HepG2 (cell line): ENCODE measurements around the gene NLRP12. TPM values are rescaled to one million over a fixed set of nuclear protein-coding genes. Genes with fewer than 3 reads are reported as not detected.

Experiments used
- ATAC-seq: fragments of 200-7000 bp; cut with Tn5 transposase; 3 replicates; pipeline ENCODE4 v1.9.1; 2020; ENCODE audit warnings: mild to moderate bottlenecking, moderate library complexity
- BruUV-seq: library from RNA; stranded (reverse); fragments of 400-500 nt; replicated peaks from 2 replicates; lab custom pipeline; 2021; lab: Mats Ljungman, UMichigan
- CTCF ChIA-PET: fragments of 300-600 bp; formaldehyde crosslinking; extraction: SDS; loops from one replicate; lab custom pipeline; 2021; ENCODE audit warnings: low total read pairs, inconsistent platforms, low intra/inter-chr PET ratio; lab: Yijun Ruan, JAX
- POLR2A ChIA-PET: fragments of 350-600 bp; sonication (Branson Sonifier 250); formaldehyde crosslinking; loops from one replicate; lab custom pipeline; 2020; ENCODE audit warnings: antibody characterized with exemption, inconsistent platforms; lab: Yijun Ruan, JAX
- DNase-seq: peaks from one replicate; pipeline ENCODE4 v3.0.0-alpha.2; 2015; ENCODE audit warnings: low spot score
- FAIRE-seq: peaks from 3 replicates; lab custom pipeline; 2011; peaks lifted over from hg19 to GRCh38; lab: Jason Lieb, UNC
- H2AFZ ChIP-seq: one replicate; pipeline ENCODE4 v1.6.1; 2011; ENCODE audit warnings: low read length, inconsistent platforms
- H3K27ac ChIP-seq: fragments of 300-600 bp; 3 replicates; pipeline ENCODE4 v1.8.0; 2011; ENCODE audit warnings: mixed run types, mild to moderate bottlenecking, mixed read lengths, low read length, inconsistent platforms; ENCODE audit not compliant: insufficient read depth; ENCODE audit errors: extremely low read length
- H3K27me3 ChIP-seq, 2 experiments: fragments of 200-600 bp in 1 of 2; 2 replicates in 1 of 2; 3 replicates in 1 of 2; pipeline versions ENCODE4 v1.6.0 to v1.8.0; 2011; ENCODE audit warnings: low read length in 2 of 2, mild to moderate bottlenecking in 2 of 2, moderate library complexity in 2 of 2, inconsistent platforms in 1 of 2; ENCODE audit not compliant: insufficient read depth in 2 of 2, control insufficient read depth in 1 of 2
- H3K36me3 ChIP-seq, 2 experiments: fragments of 200-600 bp in 1 of 2; replicated peaks in 1 of 2; 2 replicates in 1 of 2; 3 replicates in 1 of 2; pipeline versions ENCODE4 v1.5.1 to v1.8.0; 2011; ENCODE audit warnings: low read length in 2 of 2, inconsistent platforms in 1 of 2; ENCODE audit not compliant: insufficient read depth in 2 of 2, control insufficient read depth in 1 of 2
- H3K4me1 ChIP-seq: 2 replicates; pipeline ENCODE4 v1.5.1; 2012; ENCODE audit warnings: low read length, inconsistent platforms; ENCODE audit not compliant: insufficient read depth
- H3K4me2 ChIP-seq: 2 replicates; pipeline ENCODE4 v1.6.0; 2011; ENCODE audit warnings: low read depth, low read length, inconsistent platforms
- H3K4me3 ChIP-seq, 3 experiments: fragments of 200-600 bp in 1 of 3; sonication (generic), shearing (Covaris generic) in 1 of 3; replicated peaks in 1 of 3; 2 replicates each; pipeline ENCODE4 v1.5.1; 2011 to 2016; ENCODE audit warnings: low read length in 3 of 3, inconsistent platforms in 2 of 3, low read depth in 2 of 3, mild to moderate bottlenecking in 2 of 3, control low read depth in 1 of 3, mixed read lengths in 1 of 3; ENCODE audit not compliant: insufficient read depth in 1 of 3
- H3K79me2 ChIP-seq: one replicate; pipeline ENCODE4 v1.6.1; 2011; ENCODE audit warnings: low read length, inconsistent platforms; ENCODE audit not compliant: insufficient read depth
- H3K9ac ChIP-seq: 2 replicates; pipeline ENCODE4 v1.6.0; 2011; ENCODE audit warnings: mild to moderate bottlenecking, low read depth, low read length, inconsistent platforms; ENCODE audit not compliant: insufficient read depth
- H3K9me3 ChIP-seq: 2 replicates; pipeline ENCODE4 v1.5.1; 2012; ENCODE audit warnings: mild to moderate bottlenecking, low read length
- H4K20me1 ChIP-seq: 2 replicates; pipeline ENCODE4 v1.6.0; 2011; ENCODE audit warnings: inconsistent platforms, mild to moderate bottlenecking, low read length, moderate library complexity; ENCODE audit not compliant: insufficient read depth
- ATF7 ChIP-seq, 2 experiments: fragments of 450-650 bp in 1 of 2; sonication (generic) in 1 of 2; formaldehyde crosslinking in 1 of 2; IDR thresholded peaks; 2 replicates each; pipeline versions ENCODE4 v1.4.0 to v1.6.1; 2016 to 2020; ENCODE audit warnings: antibody characterized with exemption in 1 of 2, mild to moderate bottlenecking in 1 of 2, missing genetic modification reagents in 1 of 2
- BCLAF1 ChIP-seq: fragments of 450-650 bp; IDR thresholded peaks from 2 replicates; pipeline ENCODE4 v1.6.1; 2017; ENCODE audit warnings: mild to moderate bottlenecking
- CEBPG ChIP-seq: IDR thresholded peaks from 2 replicates; pipeline ENCODE4 v1.6.1; 2016
- FOXK1 ChIP-seq: sonication (generic); formaldehyde crosslinking; IDR thresholded peaks from 2 replicates; pipeline ENCODE4 v1.4.0; 2020; ENCODE audit warnings: low read depth, missing genetic modification reagents, borderline replicate concordance
- KDM4B ChIP-seq: sonication (generic); formaldehyde crosslinking; IDR thresholded peaks from 2 replicates; pipeline ENCODE4 v1.4.0; 2020; ENCODE audit warnings: missing genetic modification reagents
- PAX8 ChIP-seq: sonication (generic); formaldehyde crosslinking; IDR thresholded peaks from 2 replicates; pipeline ENCODE4 v1.8.0; 2022; ENCODE audit warnings: mild to moderate bottlenecking, missing genetic modification reagents, borderline replicate concordance
- TAF1 ChIP-seq: sonication (generic); formaldehyde crosslinking; IDR thresholded peaks from 2 replicates; pipeline ENCODE4 v1.4.0; 2020; ENCODE audit warnings: missing genetic modification reagents
- ZBED4 ChIP-seq: sonication (generic); formaldehyde crosslinking; IDR thresholded peaks from 2 replicates; pipeline ENCODE4 v1.4.0; 2020; ENCODE audit warnings: missing genetic modification reagents, borderline replicate concordance
- ZNF484 ChIP-seq: sonication (generic); formaldehyde crosslinking; IDR thresholded peaks from 2 replicates; pipeline ENCODE4 v1.5.1; 2020; ENCODE audit warnings: mild to moderate bottlenecking, low read depth, missing genetic modification reagents, borderline replicate concordance
- ZNF747 ChIP-seq: sonication (generic); formaldehyde crosslinking; IDR thresholded peaks from 2 replicates; pipeline ENCODE4 v1.8.1; 2023; ENCODE audit warnings: missing genetic modification reagents, mild to moderate bottlenecking, borderline replicate concordance
- ZNF839 ChIP-seq: sonication (generic); formaldehyde crosslinking; IDR thresholded peaks from 2 replicates; pipeline ENCODE4 v1.4.0; 2020; ENCODE audit warnings: missing genetic modification reagents, mild to moderate bottlenecking, borderline replicate concordance
- ZSCAN22 ChIP-seq: sonication (generic); formaldehyde crosslinking; IDR thresholded peaks from 2 replicates; pipeline ENCODE4 v1.4.0; 2020; ENCODE audit warnings: mild to moderate bottlenecking, missing genetic modification reagents
- ZXDC ChIP-seq: sonication (generic); formaldehyde crosslinking; IDR thresholded peaks from 2 replicates; pipeline ENCODE4 v1.5.0; 2020; ENCODE audit warnings: mild to moderate bottlenecking, missing genetic modification reagents
- WGBS: methylation state at CpG from one replicate; pipeline ENCODE4 v1.1.6; 2017; ENCODE audit warnings: low lambda C conversion rate; 5-methylcytosine and 5-hydroxymethylcytosine counted together
- in situ Hi-C: cut with HindIII; loops from 2 replicates; pipeline ENCODE4 v1.10.0; 2017; ENCODE audit warnings: low pct_unique_long_range_greater_than_20kb; ENCODE audit not compliant: extremely low pct_ligation_motif_present
- intact Hi-C: fragments of 100-400 bp; cut with micrococcal nuclease; formaldehyde crosslinking; loops from one replicate; pipeline ENCODE4 v1.10.0; 2022; ENCODE audit not compliant: unreplicated experiment
- polyA plus RNA-seq, 8 experiments: library from polyadenylated mRNA; depleted of rRNA in 3 of 8; stranded (reverse) in 7 of 8; unstranded in 1 of 8; fragments of >200 nt; fragmentation: Illumina TruSeq in 4 of 8; extraction: Trizol in 4 of 8; gene quantifications; 2 replicates each; pipeline versions ENCODE4 v1.2.1 to v1.2.3, GENCODE V29; 2011 to 2016; ENCODE audit warnings: low read depth in 4 of 8, missing spikeins in 1 of 8, mixed read lengths in 1 of 8; ENCODE audit not compliant: insufficient read depth in 1 of 8
- total RNA-seq, 5 experiments: library from RNA; depleted of rRNA; stranded (reverse); fragments of >200 nt; fragmentation: Illumina TruSeq; extraction: Trizol; gene quantifications; 2 replicates each; pipeline ENCODE4 v1.2.3, GENCODE V29; 2016; ENCODE audit warnings: low read depth in 1 of 5

NLRP12 gene
- total and polyA plus RNA-seq, 2 of the 13 experiments (the other 11 are each of a cell fraction or from before 2014, with no cell fraction given), result 0.15 to 0.20 TPM

GRCh38 chr19:53868091-53868891, 44.2 kb upstream of the NLRP12 start:
- Histone ChIP-seq H3K27me3 (no peaks in the 10 kb centered on the region; a peak in 1 of 5 replicates), H2AFZ (no peak overlapping the region), H3K9me3 (no peaks in the 10 kb centered on the region), H3K36me3 (peaks cover 2 to 23% of the 10 kb centered on the region in 2 experiments; a peak in 2 of 5 replicates), H3K27ac (peak overlapping the region; percentile 98), H4K20me1 (peaks cover 21% of the 10 kb centered on the region; the same call in 1 of the 2 replicates), H3K4me2 (peak overlapping the region; percentile 93), H3K9ac (peak overlapping the region; percentile 100), H3K4me3 (peak overlapping the region; percentile 76 to 99 (median 99)), H3K79me2 (peaks cover 33% of the 10 kb centered on the region), H3K4me1 (peaks cover 23% of the 10 kb centered on the region)
- under 1% methylated on average over 11 of the region's 37 CpGs for WGBS
- peak; percentile 8 for ATAC-seq
- intact Hi-C loops (no loop called here), in situ Hi-C loops (no loop called here)
- DNase-seq, result peak; percentile 47
- no peak for FAIRE-seq
- ChIA-PET CTCF (no interaction called here), POLR2A (interaction anchor here (0.6 to 5.6 kb wide), 13 partner anchors 9 to 332 kb away, joined by 3 to 102 read pairs (median 5); partner anchors contain the start of genes CNOT3, MBOAT7, PRKCG and RPS9)
- no TSS peak for BruUV-seq
- TF ChIP-seq ZSCAN22 (peak; percentile 98), ATF7 (IDR thresholded peaks at IDR 0.05) (no peak), ATF7 (CRISPR knock-in tag; IDR thresholded peaks at IDR 0.05) (no peak), KDM4B (CRISPR knock-in tag) (no peak), ZNF839 (CRISPR knock-in tag) (no peak), ZNF747 (0 out of 2 replicates have a peak, but pooled peaks have one; percentile 34), CEBPG (CRISPR knock-in tag) (no peak), TAF1 (CRISPR knock-in tag) (no peak), ZNF484 (CRISPR knock-in tag) (no peak), ZBED4 (no peak), ZXDC (CRISPR knock-in tag) (no peak), BCLAF1 (no peak), PAX8 (CRISPR knock-in tag) (no peak), FOXK1 (no peak)
